HepG2 (cell line): ENCODE results near the gene NSL1.

ENCODE experiments used
- EZH2 ChIP-seq: conservative IDR thresholded peaks from 2 replicates; pipeline ENCODE4 v1.6.1; 2012; ENCODE audit warnings: mild to moderate bottlenecking, low read depth, low read length, moderate library complexity
- GZF1 ChIP-seq: sonication (generic); formaldehyde crosslinking; IDR thresholded peaks from 2 replicates; pipeline ENCODE4 v1.5.1; 2020; ENCODE audit warnings: mild to moderate bottlenecking, missing genetic modification reagents
- HCFC1 ChIP-seq: fragments of 150-350 bp; IDR thresholded peaks from 2 replicates; pipeline ENCODE4 v1.6.1; 2014; ENCODE audit warnings: low read depth, low read length
- HMGA1 ChIP-seq: sonication (generic); formaldehyde crosslinking; conservative IDR thresholded peaks from 2 replicates; pipeline ENCODE4 v1.4.0; 2020; ENCODE audit warnings: missing genetic modification reagents
- MAFK ChIP-seq, 2 experiments: IDR thresholded peaks in 1 of 2; conservative IDR thresholded peaks in 1 of 2; 2 replicates each; pipeline ENCODE4 v1.6.1; 2011; ENCODE audit warnings: improper control_type of control experiment in 2 of 2, low read length in 2 of 2
- PAWR ChIP-seq: sonication (generic); formaldehyde crosslinking; IDR thresholded peaks from 2 replicates; pipeline ENCODE4 v1.4.0; 2020; ENCODE audit warnings: missing genetic modification reagents, mild to moderate bottlenecking, borderline replicate concordance
- SETDB1 ChIP-seq: sonication (generic); formaldehyde crosslinking; IDR thresholded peaks from 2 replicates; pipeline ENCODE4 v1.5.1; 2020; ENCODE audit warnings: missing genetic modification reagents, mild to moderate bottlenecking, borderline replicate concordance
- SP5 ChIP-seq: IDR thresholded peaks from 2 replicates; pipeline ENCODE4 v1.6.1; 2016; ENCODE audit warnings: low read depth, borderline replicate concordance
- ZBTB8A ChIP-seq: sonication (generic); formaldehyde crosslinking; IDR thresholded peaks from 2 replicates; pipeline ENCODE4 v1.4.0; 2020; ENCODE audit warnings: mild to moderate bottlenecking, low read depth, missing genetic modification reagents, borderline replicate concordance
- ZNF317 ChIP-seq: sonication (generic); formaldehyde crosslinking; IDR thresholded peaks from 2 replicates; pipeline ENCODE4 v1.5.0; 2020; ENCODE audit warnings: mild to moderate bottlenecking, missing genetic modification reagents
- ZNF552 ChIP-seq: sonication (generic); formaldehyde crosslinking; IDR thresholded peaks from 2 replicates; pipeline ENCODE4 v1.9.0; 2022; ENCODE audit warnings: missing genetic modification reagents, mild to moderate bottlenecking, borderline replicate concordance
- ZNF558 ChIP-seq: sonication (generic); formaldehyde crosslinking; IDR thresholded peaks from 2 replicates; pipeline ENCODE4 v1.9.0; 2022; ENCODE audit warnings: mild to moderate bottlenecking, missing genetic modification reagents, borderline replicate concordance
- ZNF780A ChIP-seq: sonication (generic); formaldehyde crosslinking; IDR thresholded peaks from 2 replicates; pipeline ENCODE4 v1.8.0; 2022; ENCODE audit warnings: mild to moderate bottlenecking, missing genetic modification reagents, moderate library complexity
- TF ChIP-seq, protein P1 (sequence below): sonication (generic); formaldehyde crosslinking; IDR thresholded peaks from 2 replicates; pipeline ENCODE4 v1.4.0; 2020; ENCODE audit warnings: mild to moderate bottlenecking, low read depth, missing genetic modification reagents

- TF ChIP-seq HCFC1: no peak
- TF ChIP-seq SP5 (CRISPR knock-in tag): no peak
- no peak for TF ChIP-seq MAFK (conservative IDR thresholded peaks at IDR 0.05 in 1 of 2, IDR thresholded peaks at IDR 0.05 in 1 of 2; ENCODE audit: low read length in 2 of 2)
- TF ChIP-seq HMGA1 (CRISPR knock-in tag): no peak
- no peak for TF ChIP-seq ZNF780A (CRISPR knock-in tag)
- no peak for TF ChIP-seq ZNF317 (CRISPR knock-in tag)
- no peak for TF ChIP-seq SETDB1 (CRISPR knock-in tag)
- TF ChIP-seq ZNF558 (CRISPR knock-in tag): no peak
- no peak for TF ChIP-seq PAWR (CRISPR knock-in tag)
- TF ChIP-seq, protein P1, sequence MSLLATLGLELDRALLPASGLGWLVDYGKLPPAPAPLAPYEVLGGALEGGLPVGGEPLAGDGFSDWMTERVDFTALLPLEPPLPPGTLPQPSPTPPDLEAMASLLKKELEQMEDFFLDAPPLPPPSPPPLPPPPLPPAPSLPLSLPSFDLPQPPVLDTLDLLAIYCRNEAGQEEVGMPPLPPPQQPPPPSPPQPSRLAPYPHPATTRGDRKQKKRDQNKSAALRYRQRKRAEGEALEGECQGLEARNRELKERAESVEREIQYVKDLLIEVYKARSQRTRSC (CRISPR knock-in tag): no peak
- TF ChIP-seq EZH2: no peak
- no peak for TF ChIP-seq ZNF552 (CRISPR knock-in tag)
- TF ChIP-seq ZBTB8A: no peak
- TF ChIP-seq GZF1 (CRISPR knock-in tag): no peak
Observed at GRCh38 chr1:212702672-212703071, 88.9 kb downstream of the NSL1 start.
